ACC112 (cell line): Measurements from ENCODE around the gene SLC6A3.

ENCODE experiments used
- H2AFZ ChIP-seq: fragments of 200-600 bp; sonication (generic); one replicate; pipeline ENCODE4 v1.6.0; 2017; ENCODE audit warnings: antibody characterized with exemption, low read length; ENCODE audit not compliant: unreplicated experiment
- H3K27ac ChIP-seq: fragments of 200-600 bp; sonication (generic); 2 replicates; pipeline ENCODE4 v1.5.1; 2014; ENCODE audit warnings: low read depth, mild to moderate bottlenecking, antibody characterized with exemption, low read length, moderate library complexity
- H3K27me3 ChIP-seq: fragments of 200-600 bp; sonication (generic); 2 replicates; pipeline ENCODE4 v1.6.1; 2014; ENCODE audit warnings: mild to moderate bottlenecking, antibody characterized with exemption, low read length, moderate library complexity, mixed read lengths; ENCODE audit not compliant: insufficient read depth
- H3K36me3 ChIP-seq: fragments of 200-600 bp; sonication (generic); 2 replicates; pipeline ENCODE4 v1.6.1; 2016; ENCODE audit warnings: mild to moderate bottlenecking, antibody characterized with exemption, low read length, moderate library complexity, mixed read lengths; ENCODE audit not compliant: insufficient read depth
- H3K4me1 ChIP-seq: fragments of 200-600 bp; sonication (generic); one replicate; pipeline ENCODE4 v1.6.1; 2016; ENCODE audit warnings: low read length, mixed read lengths; ENCODE audit not compliant: insufficient read depth, unreplicated experiment, control insufficient read depth
- H3K4me3 ChIP-seq: fragments of 200-600 bp; sonication (generic); 2 replicates; pipeline ENCODE4 v1.5.1; 2014; ENCODE audit warnings: mild to moderate bottlenecking, low read depth, low read length
- H3K79me2 ChIP-seq: fragments of 200-600 bp; sonication (generic); one replicate; pipeline ENCODE4 v1.6.0; 2016; ENCODE audit warnings: low read length; ENCODE audit not compliant: control insufficient read depth, unreplicated experiment, insufficient read depth

Gene SLC6A3

GRCh38 chr5:1445313-1445688, at the start of gene SLC6A3:
SLC6A3 (minus strand) TSS chr5:1445440; CDS start chr5:1443197, 2,243 bp downstream.
- Histone ChIP-seq H3K79me2 (no peaks in the 10 kb centered on the region), H2AFZ (no peak within 1 kb of the TSS), H3K27me3 (peaks cover 98% of the 10 kb centered on the region), H3K4me1 (no peaks in the 10 kb centered on the region), H3K36me3 (no peaks in the 10 kb centered on the region), H3K27ac (no peak within 1 kb of the TSS), H3K4me3 (no peak within 1 kb of the TSS)

GRCh38 chr5:1493941-1494340, 48.7 kb upstream of the SLC6A3 start:
- Histone ChIP-seq H3K4me1 (peaks cover 11% of the 10 kb centered on the region), H3K36me3 (peaks cover 10% of the 10 kb centered on the region; the same call in 1 of the 2 replicates), H3K27me3 (no peaks in the 10 kb centered on the region), H3K4me3 (no peak overlapping the region), H3K27ac (no peak overlapping the region), H2AFZ (no peak overlapping the region), H3K79me2 (peaks cover 9% of the 10 kb centered on the region)

GRCh38 chr5:1493413-1493812, 48.2 kb upstream of the SLC6A3 start:
- Histone ChIP-seq H3K4me1 (peaks cover 17% of the 10 kb centered on the region), H3K27me3 (no peaks in the 10 kb centered on the region), H3K36me3 (peaks cover 10% of the 10 kb centered on the region; the same call in 1 of the 2 replicates), H3K79me2 (peaks cover 5% of the 10 kb centered on the region), H2AFZ (no peak overlapping the region), H3K27ac (no peak overlapping the region), H3K4me3 (no peak overlapping the region)

GRCh38 chr5:1492757-1493156, 47.5 kb upstream of the SLC6A3 start:
- no peak overlapping the region for H3K4me3 ChIP-seq
- H3K36me3 ChIP-seq: peaks cover 11% of the 10 kb centered on the region; the same call in 1 of the 2 replicates
- peaks cover 3% of the 10 kb centered on the region for H3K79me2 ChIP-seq
- H3K27me3 ChIP-seq: no peaks in the 10 kb centered on the region
- H3K4me1 ChIP-seq: peaks cover 17% of the 10 kb centered on the region
- H2AFZ ChIP-seq: no peak overlapping the region
- no peak overlapping the region for H3K27ac ChIP-seq

- Histone ChIP-seq H2AFZ (no peak overlapping the region), H3K36me3 (peaks cover 15% of the 10 kb centered on the region; the same call in 1 of the 2 replicates), H3K4me3 (no peak overlapping the region), H3K27me3 (no peaks in the 10 kb centered on the region), H3K4me1 (peaks cover 17% of the 10 kb centered on the region), H3K79me2 (peaks cover 9% of the 10 kb centered on the region), H3K27ac (peak overlapping the region; percentile 78)
Measured at GRCh38 chr5:1490376-1490775, 45.1 kb upstream of the SLC6A3 start.

- Histone ChIP-seq H3K79me2 (peaks cover 6% of the 10 kb centered on the region), H2AFZ (no peak overlapping the region), H3K27ac (peak overlapping the region; percentile 78), H3K36me3 (peaks cover 15% of the 10 kb centered on the region; the same call in 1 of the 2 replicates), H3K27me3 (no peaks in the 10 kb centered on the region), H3K4me3 (no peak overlapping the region), H3K4me1 (peaks cover 17% of the 10 kb centered on the region)
Measured at GRCh38 chr5:1489754-1490153, 44.5 kb upstream of the SLC6A3 start.

- H3K27ac ChIP-seq: peak overlapping the region; percentile 78
- H2AFZ ChIP-seq: no peak overlapping the region
- H3K4me3 ChIP-seq: no peak overlapping the region
- H3K27me3 ChIP-seq: no peaks in the 10 kb centered on the region
- peaks cover 17% of the 10 kb centered on the region for H3K4me1 ChIP-seq
- H3K36me3 ChIP-seq: peaks cover 15% of the 10 kb centered on the region; the same call in 1 of the 2 replicates
- peaks cover 6% of the 10 kb centered on the region for H3K79me2 ChIP-seq
Measured at GRCh38 chr5:1488882-1489680, 43.8 kb upstream of the SLC6A3 start.

- Histone ChIP-seq H3K27ac (no peak overlapping the region), H3K4me1 (peaks cover 17% of the 10 kb centered on the region), H3K79me2 (peaks cover 6% of the 10 kb centered on the region), H2AFZ (no peak overlapping the region), H3K4me3 (no peak overlapping the region), H3K27me3 (no peaks in the 10 kb centered on the region), H3K36me3 (peaks cover 15% of the 10 kb centered on the region; the same call in 1 of the 2 replicates)
Measured at GRCh38 chr5:1487079-1487764, 42.0 kb upstream of the SLC6A3 start.

- Histone ChIP-seq H3K27me3 (no peaks in the 10 kb centered on the region), H3K36me3 (peaks cover 9% of the 10 kb centered on the region; the same call in 1 of the 2 replicates), H3K27ac (no peak overlapping the region), H3K4me1 (peaks cover 17% of the 10 kb centered on the region), H3K79me2 (peaks cover 6% of the 10 kb centered on the region), H3K4me3 (no peak overlapping the region), H2AFZ (no peak overlapping the region)
Measured at GRCh38 chr5:1486271-1486670, 41.0 kb upstream of the SLC6A3 start.

GRCh38 chr5:1485579-1486118, 40.4 kb upstream of the SLC6A3 start:
- no peak overlapping the region for H2AFZ ChIP-seq
- H3K4me1 ChIP-seq: peaks cover 17% of the 10 kb centered on the region
- H3K27ac ChIP-seq: no peak overlapping the region
- H3K27me3 ChIP-seq: no peaks in the 10 kb centered on the region
- peaks cover 5% of the 10 kb centered on the region; the same call in 1 of the 2 replicates for H3K36me3 ChIP-seq
- peaks cover 6% of the 10 kb centered on the region for H3K79me2 ChIP-seq
- no peak overlapping the region for H3K4me3 ChIP-seq
